ENCODE data around the gene SPATA31A5.
"Not testable (repeated sequence)": the region's sequence is repeated elsewhere in the genome, so short reads cannot be mapped to it uniquely, and the experiment has no call there.

The SPATA31A5 gene

GRCh38 chr9:60914107-60914506, at the start of gene SPATA31A5:
Gene SPATA31A5 (plus strand): TSS chr9:60914407. CDS start chr9:60914436, 29 bp downstream.
- not testable (repeated sequence) for DNase-seq (ENCODE audit: low read depth)

- not testable (repeated sequence) for DNase-seq (ENCODE audit: low read depth)
These were observed 48.8 kb downstream of the SPATA31A5 start for GRCh38 chr9:60962990-60963350.

GRCh38 chr9:60966382-60966781, 52.2 kb downstream of the SPATA31A5 start:
- DNase-seq (ENCODE audit: low read depth), result not testable (repeated sequence)

Measured in activated T-cell treated with anti-CD3 and anti-CD28 coated beads for 1 hour (primary cell).